BJ (cell line): ENCODE data around the gene ANO2. TPM values are rescaled to one million over a fixed set of nuclear protein-coding genes. Genes with fewer than 3 reads are reported as not detected.

Experiments used
- CTCF ChIA-PET: fragments of 350-600 bp; formaldehyde crosslinking; extraction: SDS; loops from one replicate; lab custom pipeline; 2021; ENCODE audit warnings: antibody characterized with exemption, inconsistent platforms; lab: Yijun Ruan, JAX
- POLR2A ChIA-PET: fragments of 300-600 bp; sonication (Branson Sonifier 250); formaldehyde crosslinking; extraction: SDS; loops from one replicate; lab custom pipeline; 2021; ENCODE audit warnings: antibody characterized with exemption; lab: Charles Lee
- DNase-seq: peaks from one replicate; pipeline ENCODE4 v3.0.0-alpha.2; 2011; ENCODE audit warnings: low read depth
- H3K27me3 ChIP-seq: 2 replicates; pipeline ENCODE4 v1.6.0; 2011; ENCODE audit warnings: low read length; ENCODE audit not compliant: control insufficient read depth, insufficient read depth
- H3K36me3 ChIP-seq: 2 replicates; pipeline ENCODE4 v1.5.1; 2011; ENCODE audit warnings: low read length; ENCODE audit not compliant: control insufficient read depth, insufficient read depth
- H3K4me3 ChIP-seq: 2 replicates; pipeline ENCODE4 v1.5.1; 2011; ENCODE audit warnings: low read depth, mild to moderate bottlenecking, control low read depth, low read length
- polyA plus RNA-seq: library from polyadenylated mRNA; depleted of rRNA; stranded (reverse); fragments of >200 nt; gene quantifications from 2 replicates; pipeline ENCODE4 v1.2.3, GENCODE V29; 2011
- TF ChIP-seq, protein P1 (sequence below): IDR thresholded peaks from 2 replicates; pipeline ENCODE4 v1.5.1; 2011; ENCODE audit warnings: low read depth, mild to moderate bottlenecking, control low read depth, inconsistent platforms, low read length, moderate library complexity; ENCODE audit not compliant: insufficient read depth

ANO2 gene
- polyA plus RNA-seq, 1 experiment, result 0.10 TPM

DNA sequence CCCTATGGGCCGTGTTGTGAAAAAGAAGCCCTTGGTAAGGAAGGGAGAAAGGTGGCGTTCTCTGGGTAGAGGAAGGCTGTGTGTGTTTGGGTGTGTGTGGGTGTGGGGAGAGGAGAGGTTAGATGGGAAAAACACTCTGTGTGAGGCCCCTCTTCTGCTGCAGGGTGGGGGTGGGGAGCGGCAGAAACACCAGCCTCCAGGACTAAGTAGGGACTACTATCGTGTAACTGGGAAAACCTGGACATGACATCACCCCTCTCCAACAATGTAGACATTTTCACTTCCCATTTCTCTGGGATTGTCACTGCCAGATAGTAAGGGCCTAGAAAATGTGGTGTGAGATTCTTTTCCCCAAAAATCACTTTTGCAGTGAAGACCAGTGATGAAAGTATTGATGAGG, 308.2 kb downstream of the ANO2 start:
- TF ChIP-seq, protein P1, sequence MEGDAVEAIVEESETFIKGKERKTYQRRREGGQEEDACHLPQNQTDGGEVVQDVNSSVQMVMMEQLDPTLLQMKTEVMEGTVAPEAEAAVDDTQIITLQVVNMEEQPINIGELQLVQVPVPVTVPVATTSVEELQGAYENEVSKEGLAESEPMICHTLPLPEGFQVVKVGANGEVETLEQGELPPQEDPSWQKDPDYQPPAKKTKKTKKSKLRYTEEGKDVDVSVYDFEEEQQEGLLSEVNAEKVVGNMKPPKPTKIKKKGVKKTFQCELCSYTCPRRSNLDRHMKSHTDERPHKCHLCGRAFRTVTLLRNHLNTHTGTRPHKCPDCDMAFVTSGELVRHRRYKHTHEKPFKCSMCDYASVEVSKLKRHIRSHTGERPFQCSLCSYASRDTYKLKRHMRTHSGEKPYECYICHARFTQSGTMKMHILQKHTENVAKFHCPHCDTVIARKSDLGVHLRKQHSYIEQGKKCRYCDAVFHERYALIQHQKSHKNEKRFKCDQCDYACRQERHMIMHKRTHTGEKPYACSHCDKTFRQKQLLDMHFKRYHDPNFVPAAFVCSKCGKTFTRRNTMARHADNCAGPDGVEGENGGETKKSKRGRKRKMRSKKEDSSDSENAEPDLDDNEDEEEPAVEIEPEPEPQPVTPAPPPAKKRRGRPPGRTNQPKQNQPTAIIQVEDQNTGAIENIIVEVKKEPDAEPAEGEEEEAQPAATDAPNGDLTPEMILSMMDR, result no peak
- no peak overlapping the region for H3K4me3 ChIP-seq
- DNase-seq, result no peak
- ChIA-PET CTCF (interaction anchor here (0.9 to 1.5 kb wide), 2 partner anchors 12 kb away, joined by 5 to 7 read pairs; no protein-coding TSS in a partner anchor), POLR2A (no interaction called here)
- no peaks in the 10 kb centered on the region for H3K36me3 ChIP-seq
- peaks cover 4% of the 10 kb centered on the region for H3K27me3 ChIP-seq

DNA sequence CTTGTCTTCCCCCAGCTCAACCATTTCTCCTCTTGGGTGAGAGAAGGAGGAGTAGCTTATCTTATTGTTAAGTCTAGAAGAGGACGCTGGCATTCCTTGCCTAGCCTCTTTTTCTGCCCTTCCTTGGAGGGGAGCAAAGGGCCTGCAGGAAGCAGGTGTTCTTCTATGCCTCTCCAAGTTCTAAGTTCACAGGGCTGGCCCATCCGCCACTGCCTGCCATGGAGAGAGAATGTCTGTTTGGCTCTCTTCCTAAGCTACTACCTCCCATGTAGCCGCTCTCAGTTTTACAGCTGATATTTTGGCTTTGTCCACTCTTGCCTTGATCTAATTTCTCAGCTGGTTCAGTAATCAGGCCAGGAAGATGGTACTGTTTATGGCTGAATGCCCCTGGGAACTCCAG, 312.0 kb downstream of the ANO2 start:
- ChIA-PET POLR2A (no interaction called here), CTCF (interaction anchor here (1.5 to 2.0 kb wide), 2 partner anchors 16 to 33 kb away, joined by 3 to 8 read pairs; no protein-coding TSS in a partner anchor)
- H3K27me3 ChIP-seq, result peaks cover 5% of the 10 kb centered on the region
- no peak for DNase-seq
- TF ChIP-seq, protein P1, result no peak
- no peaks in the 10 kb centered on the region for H3K36me3 ChIP-seq
- H3K4me3 ChIP-seq, result no peak overlapping the region

DNA sequence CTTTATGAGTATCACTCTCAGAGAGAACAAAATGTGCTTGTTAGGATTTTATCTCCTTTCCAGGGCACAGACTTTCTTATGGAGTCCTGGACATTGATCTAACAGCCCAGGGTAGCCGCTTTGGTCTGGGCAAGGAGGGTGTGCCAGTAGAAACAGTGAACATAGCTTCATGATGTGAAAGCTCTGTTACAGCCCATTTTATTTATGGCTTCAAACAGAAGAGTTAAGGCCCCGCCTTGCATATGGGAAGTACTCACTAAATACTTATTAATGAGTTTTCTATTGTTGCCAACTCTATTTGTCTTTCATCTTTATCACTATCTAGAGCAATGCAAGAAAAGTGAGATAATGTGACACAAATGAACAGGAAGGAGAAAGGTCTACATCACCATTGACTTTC, 312.6 kb downstream of the ANO2 start:
- no peak for DNase-seq
- TF ChIP-seq, protein P1, result no peak
- ChIA-PET CTCF (interaction anchor here (1.5 to 2.0 kb wide), 2 partner anchors 16 to 33 kb away, joined by 3 to 8 read pairs; no protein-coding TSS in a partner anchor), POLR2A (no interaction called here)
- Histone ChIP-seq H3K36me3 (no peaks in the 10 kb centered on the region), H3K4me3 (no peak overlapping the region), H3K27me3 (peaks cover 5% of the 10 kb centered on the region)

DNA sequence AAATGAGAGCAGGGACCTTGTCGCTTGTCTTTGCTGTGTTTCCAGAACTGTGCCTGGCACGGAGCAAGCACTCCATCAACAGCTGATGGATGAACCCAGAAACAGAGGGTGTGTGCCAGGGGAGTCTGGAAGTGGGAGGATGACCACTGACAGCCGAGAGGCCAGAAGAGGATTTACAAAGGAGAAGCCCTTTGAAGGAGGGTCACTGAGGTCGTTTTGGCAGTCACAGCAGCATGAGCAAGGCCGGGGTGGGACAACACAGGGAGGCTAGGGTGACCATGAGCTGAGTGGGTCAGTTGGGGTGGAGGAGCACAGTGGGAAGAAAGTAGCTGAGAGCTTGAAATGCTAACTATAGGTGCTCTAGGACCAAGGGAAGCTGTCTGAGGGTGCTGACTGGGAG, 313.6 kb downstream of the ANO2 start:
- peaks cover 5% of the 10 kb centered on the region for H3K27me3 ChIP-seq
- no peaks in the 10 kb centered on the region for H3K36me3 ChIP-seq
- ChIA-PET POLR2A (no interaction called here), CTCF (interaction anchor here (2.0 kb wide), 1 partner anchor 17 kb away, joined by 8 read pairs; no protein-coding TSS in a partner anchor)
- DNase-seq, result no peak
- TF ChIP-seq, protein P1, result no peak
- no peak overlapping the region for H3K4me3 ChIP-seq

DNA sequence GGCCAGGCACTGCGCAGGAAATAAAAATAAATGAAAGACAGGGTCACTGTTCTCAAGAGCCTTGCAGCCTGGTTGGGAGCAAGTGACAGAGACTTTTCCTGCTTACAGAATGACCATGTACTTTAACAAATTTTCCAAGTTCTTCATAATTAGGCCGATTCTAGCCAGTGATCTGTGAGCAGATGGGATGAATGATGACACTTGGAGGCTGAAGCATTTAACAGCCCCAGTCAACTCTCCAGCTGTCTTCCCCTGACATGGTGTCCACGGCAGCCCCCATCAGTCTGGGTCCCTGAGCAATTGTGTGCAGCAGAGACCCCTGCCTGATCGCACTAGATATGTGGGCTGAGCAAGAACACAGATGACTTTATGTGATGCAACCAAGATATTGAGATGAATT, 314.3 kb downstream of the ANO2 start:
- ChIA-PET CTCF (no interaction called here), POLR2A (no interaction called here)
- no peaks in the 10 kb centered on the region for H3K36me3 ChIP-seq
- TF ChIP-seq, protein P1, result no peak
- DNase-seq, result no peak
- H3K27me3 ChIP-seq, result peaks cover 2% of the 10 kb centered on the region
- H3K4me3 ChIP-seq, result no peak overlapping the region
